Thyroid gland (tissue), 4 donors: ENCODE measurements around the gene ANKRD49. TPM values are rescaled to one million over a fixed set of nuclear protein-coding genes. Genes with fewer than 3 reads are reported as not detected.

Source experiments
- microRNA counts, 2 donors: library from miRNA; unstranded; fragments of <30 nt; microRNA quantifications; one replicate each; lab custom pipeline; 2016 to 2017
- microRNA-seq: library from miRNA; unstranded; fragments of <30 nt; microRNA quantifications from one replicate; pipeline ENCODE4, GENCODE V29; 2016
- small RNA-seq: library from RNA; depleted of rRNA; stranded (forward); fragments of <200 nt; gene quantifications from one replicate; pipeline ENCODE3, GENCODE V24; 2016
- total RNA-seq, 4 donors: library from RNA; depleted of rRNA; stranded (reverse); fragments of >200 nt; gene quantifications; one replicate each; pipeline ENCODE4 v1.2.3, GENCODE V29; 2016

Gene ANKRD49
- total RNA-seq, 4 donors from 2014 or later = 29.8 to 61.4 (median 32.2) TPM

MicroRNAs within 50 kb of the gene (microRNA counts, 767-probe panel; counts per million panel counts)
- microRNA hsa-miR-548l (lab: Ali Mortazavi, UCI) = 0 to 2,992 counts per million in 2 donors

Small RNA genes within 50 kb of the gene (microRNA-seq; reads per million reads assigned to microRNA genes)
- 3.3 reads per million for gene MIR548L

Small RNA genes within 50 kb of the gene (small RNA-seq; reads per million reads assigned to genes)
- not detected for gene MIR548L

Other genes with a start within 250 kb of the ANKRD49 start
- not detected for gene IZUMO1R, start 189.4 kb upstream of the ANKRD49 start, total RNA-seq
- 1 to 10 TPM in 3 of 4 donors, under 1 TPM in 1; 0.81 to 9.4 (median 4.4) TPM for gene GPR83, start 92.6 kb upstream of the ANKRD49 start, total RNA-seq
- gene MRE11, start 140 bp upstream of the ANKRD49 start, total RNA-seq = 10 to 100 TPM; 18.4 to 25.0 (median 22.8) TPM
- not detected for gene C11orf97, start 18.5 kb downstream of the ANKRD49 start, total RNA-seq
- 1 to 10 TPM; 3.8 to 7.4 (median 6.0) TPM for gene FUT4, start 49.9 kb downstream of the ANKRD49 start, total RNA-seq
- gene PIWIL4, start 73.4 kb downstream of the ANKRD49 start, total RNA-seq = 1 to 10 TPM; 1.5 to 5.1 (median 3.5) TPM